GM23248 (cell line): ENCODE results near the gene ALPL.

Experiments
- EZH2 ChIP-seq: fragments of 200-600 bp; sonication (generic); IDR thresholded peaks from 2 replicates; pipeline ENCODE4 v1.6.1; 2018; ENCODE audit warnings: antibody characterized with exemption, mild to moderate bottlenecking; ENCODE audit not compliant: insufficient read depth, poor library complexity, severe bottlenecking
- EZH2phosphoT487 ChIP-seq: fragments of 200-600 bp; sonication (generic); IDR thresholded peaks from 2 replicates; pipeline ENCODE4 v1.6.1; 2018; ENCODE audit warnings: antibody characterized with exemption, moderate library complexity, mild to moderate bottlenecking, low read depth; ENCODE audit not compliant: insufficient read depth

- no peak for TF ChIP-seq EZH2
- no peak for TF ChIP-seq EZH2phosphoT487
Measured at GRCh38 chr1:21532992-21533534, 23.8 kb downstream of the ALPL start.
